ENCODE results near the gene DDX41.
"Not testable (repeated sequence)": the region's sequence is repeated elsewhere in the genome, so short reads cannot be mapped to it uniquely, and the experiment has no call there.

DDX41 gene

GRCh38 chr5:177516601-177517568, at the start of gene DDX41:
TSS of gene DDX41 (minus strand) at chr5:177516961. CDS start at chr5:177516945, 16 bp downstream.
- DNase-seq = peak; percentile 95

GRCh38 chr5:177565046-177565445, 48.3 kb upstream of the DDX41 start:
- DNase-seq = no peak

GRCh38 chr5:177559446-177559941, 42.7 kb upstream of the DDX41 start:
- not testable (repeated sequence) for DNase-seq

- DNase-seq = no peak
Measured at GRCh38 chr5:177557796-177558195, 41.0 kb upstream of the DDX41 start.

- no peak for DNase-seq
Measured at GRCh38 chr5:177557041-177557647, 40.4 kb upstream of the DDX41 start.

- DNase-seq = no peak
Measured at GRCh38 chr5:177555665-177556064, 38.9 kb upstream of the DDX41 start.

- no peak for DNase-seq
Measured at GRCh38 chr5:177555228-177555627, 38.5 kb upstream of the DDX41 start.

- DNase-seq = peak; percentile 94
Measured at GRCh38 chr5:177554474-177555111, 37.8 kb upstream of the DDX41 start, which contains the start of gene FAM193B. TSS of gene FAM193B (minus strand) at chr5:177554563. CDS start at chr5:177554458, 105 bp downstream.

GRCh38 chr5:177553671-177554429, 37.1 kb upstream of the DDX41 start:
- DNase-seq = peak; percentile 32

GRCh38 chr5:177552839-177553455, 36.2 kb upstream of the DDX41 start:
- DNase-seq = no peak

GRCh38 chr5:177550122-177550521, 33.4 kb upstream of the DDX41 start:
- DNase-seq = no peak

GRCh38 chr5:177548495-177548894, 31.7 kb upstream of the DDX41 start:
- DNase-seq = no peak

- DNase-seq = no peak
Measured at GRCh38 chr5:177547736-177548135, 31.0 kb upstream of the DDX41 start.

- no peak for DNase-seq
Measured at GRCh38 chr5:177546258-177546741, 29.5 kb upstream of the DDX41 start.

GRCh38 chr5:177545487-177546257, 28.9 kb upstream of the DDX41 start:
- no peak for DNase-seq

GRCh38 chr5:177542816-177543465, 26.2 kb upstream of the DDX41 start:
- no peak for DNase-seq

- DNase-seq = no peak
Measured at GRCh38 chr5:177540438-177540837, 23.7 kb upstream of the DDX41 start.

- no peak for DNase-seq
Measured at GRCh38 chr5:177539411-177539810, 22.6 kb upstream of the DDX41 start.

- no peak for DNase-seq
Measured at GRCh38 chr5:177538876-177539275, 22.1 kb upstream of the DDX41 start.
